Stimulated activated CD8-positive, alpha-beta memory T cell treated with anti-CD3 and anti-CD28 coated beads, Interleukin-4, amount 100 ng/mL, for 48 hours (primary cell): ENCODE data around the gene MPC2.
"Not testable (repeated sequence)": the region's sequence is repeated elsewhere in the genome, so short reads cannot be mapped to it uniquely, and the experiment has no call there.

Source experiments
- DNase-seq: peaks from one replicate; pipeline ENCODE4 v3.0.0-alpha.2; 2020

Gene MPC2

GRCh38 chr1:167904652-167905130 is 32.2 kb downstream of the MPC2 start:
- DNase-seq, result no peak

DNA sequence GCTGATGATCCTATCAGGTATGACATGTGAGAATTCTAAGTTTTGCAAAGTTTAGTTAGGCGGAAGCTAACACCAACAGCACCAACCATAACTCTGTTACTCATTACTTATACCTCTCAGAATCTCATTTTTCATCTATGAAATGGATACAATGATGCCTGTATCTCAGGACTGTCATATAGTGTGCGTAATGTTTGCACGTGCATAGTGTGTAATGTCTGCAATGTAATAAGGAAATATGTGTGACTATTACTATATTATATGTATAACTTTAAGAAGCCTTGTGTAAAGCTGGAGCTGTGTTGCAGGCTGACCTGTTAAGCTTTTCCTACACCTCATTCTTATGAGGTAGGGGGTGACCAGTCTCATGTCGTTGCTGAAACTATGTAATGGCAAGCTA is 36.0 kb downstream of the MPC2 start:
- no peak for DNase-seq

- DNase-seq, result no peak
Measured at GRCh38 chr1:167899253-167899681, 37.6 kb downstream of the MPC2 start.

DNA sequence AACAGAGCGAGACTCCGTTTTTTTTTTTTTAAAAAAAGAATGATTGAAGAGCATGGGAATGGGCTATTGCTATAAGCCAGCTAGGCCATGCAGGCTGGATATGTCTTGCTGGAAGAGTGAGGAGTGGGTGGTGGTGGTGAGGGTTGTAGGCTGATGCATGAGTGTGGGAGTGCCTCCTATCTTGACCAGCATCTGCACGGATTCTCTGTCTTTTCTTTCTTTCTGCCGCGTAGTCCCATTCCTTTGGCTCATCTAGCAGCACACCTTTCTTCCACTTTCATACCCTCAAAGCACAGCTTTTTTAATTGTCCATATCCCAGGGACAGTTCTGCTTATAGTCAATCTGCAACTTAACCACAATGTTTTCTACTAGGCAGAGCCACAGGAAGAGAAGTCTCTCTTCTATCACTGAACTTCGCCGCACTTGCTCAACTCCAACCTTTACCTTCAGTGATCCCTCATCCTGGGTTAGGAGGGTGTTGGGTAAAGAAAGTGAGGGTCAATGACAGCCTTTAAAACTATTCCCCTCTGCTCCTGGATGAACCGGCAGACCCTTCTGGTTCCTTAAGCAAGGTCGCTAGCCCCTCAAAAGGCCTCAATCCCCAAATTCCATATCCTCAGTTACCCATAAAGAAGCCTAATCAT is 38.2 kb downstream of the MPC2 start:
- no peak for DNase-seq

DNA sequence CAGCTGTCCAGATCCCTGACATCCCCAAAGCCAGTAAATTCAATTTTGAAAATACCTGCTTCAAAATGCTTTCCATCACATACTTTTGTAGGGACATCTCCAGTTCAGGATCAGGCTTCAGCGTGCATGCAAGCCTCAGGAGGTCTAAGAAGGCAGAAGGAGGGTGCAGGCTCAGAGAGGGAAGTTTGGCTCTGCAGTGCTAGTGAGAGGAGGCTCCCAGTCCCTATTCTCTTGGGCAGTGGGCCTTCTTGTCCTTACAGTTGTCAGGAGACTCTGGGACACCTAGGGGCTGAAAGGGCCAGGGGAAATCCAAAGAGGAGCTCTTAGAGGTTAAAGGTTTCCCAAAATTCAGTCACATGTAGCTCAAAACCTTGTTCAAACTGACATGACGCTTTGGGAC is 43.1 kb downstream of the MPC2 start:
- DNase-seq, result no peak

- DNase-seq, result no peak
Measured at GRCh38 chr1:167890400-167890799, 46.5 kb downstream of the MPC2 start.

DNA sequence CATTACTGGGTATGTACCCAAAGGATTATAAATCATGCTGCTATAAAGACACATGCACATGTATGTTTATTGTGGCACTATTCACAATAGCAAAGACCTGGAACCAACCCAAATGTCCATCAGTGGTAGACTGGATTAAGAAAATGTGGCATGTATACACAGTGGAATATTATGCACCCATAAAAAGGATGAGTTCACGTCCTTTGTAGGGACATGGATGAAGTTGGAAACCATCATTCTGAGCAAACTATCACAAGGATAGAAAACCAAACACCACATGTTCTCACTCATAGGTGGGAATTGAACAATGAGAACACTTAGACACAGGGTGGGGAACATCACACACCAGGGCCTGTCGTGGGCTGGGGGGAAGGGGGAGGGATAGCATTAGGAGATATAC is 49.7 kb downstream of the MPC2 start:
- not testable (repeated sequence) for DNase-seq

GRCh38 chr1:167882376-167882775 is 54.5 kb downstream of the MPC2 start:
- no peak for DNase-seq

- no peak for DNase-seq
Measured at GRCh38 chr1:167881786-167882185, 55.1 kb downstream of the MPC2 start.

DNA sequence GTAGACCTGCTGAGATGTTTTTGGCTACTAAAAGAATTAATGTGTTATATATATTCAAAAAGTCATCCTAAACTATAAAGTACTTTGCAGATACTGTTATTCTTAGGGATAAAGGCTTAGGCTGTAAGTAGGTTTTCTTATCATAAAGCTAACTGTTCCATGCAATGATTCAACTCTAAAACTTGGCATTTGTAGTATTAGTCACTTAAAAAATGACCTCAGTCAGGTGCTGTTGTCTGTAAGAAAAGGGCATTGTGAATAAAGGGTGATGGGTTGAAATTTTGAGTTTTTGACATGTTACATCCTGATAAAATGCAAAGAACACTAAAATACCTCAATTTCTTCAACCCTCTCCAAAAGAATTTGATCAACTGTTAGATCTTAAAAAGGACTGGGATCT is 55.8 kb downstream of the MPC2 start:
- no peak for DNase-seq

DNA sequence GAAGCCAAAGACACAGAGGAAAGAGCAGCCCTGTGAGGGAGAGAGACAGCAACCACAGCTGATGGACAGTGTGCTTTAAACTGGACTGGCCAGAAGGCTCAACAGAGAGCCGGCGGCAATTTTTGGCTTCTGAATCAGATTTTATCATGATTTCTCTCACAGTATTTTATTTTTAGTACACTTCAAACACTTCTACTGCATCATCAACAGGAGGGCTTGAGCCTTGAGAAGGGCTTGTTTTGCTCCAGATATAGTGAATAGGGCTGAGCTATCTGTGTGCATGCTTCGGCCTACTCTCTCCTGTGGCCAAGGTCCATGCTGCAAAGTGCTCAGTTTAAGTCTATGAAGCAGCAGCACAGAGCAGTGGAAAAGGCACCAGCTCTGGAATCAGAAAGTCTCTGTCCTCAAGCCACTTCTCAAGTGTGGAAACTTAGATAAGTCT is 56.3 kb downstream of the MPC2 start:
- no peak for DNase-seq

- no peak for DNase-seq
Measured at GRCh38 chr1:167879508-167879907, 57.4 kb downstream of the MPC2 start.

DNA sequence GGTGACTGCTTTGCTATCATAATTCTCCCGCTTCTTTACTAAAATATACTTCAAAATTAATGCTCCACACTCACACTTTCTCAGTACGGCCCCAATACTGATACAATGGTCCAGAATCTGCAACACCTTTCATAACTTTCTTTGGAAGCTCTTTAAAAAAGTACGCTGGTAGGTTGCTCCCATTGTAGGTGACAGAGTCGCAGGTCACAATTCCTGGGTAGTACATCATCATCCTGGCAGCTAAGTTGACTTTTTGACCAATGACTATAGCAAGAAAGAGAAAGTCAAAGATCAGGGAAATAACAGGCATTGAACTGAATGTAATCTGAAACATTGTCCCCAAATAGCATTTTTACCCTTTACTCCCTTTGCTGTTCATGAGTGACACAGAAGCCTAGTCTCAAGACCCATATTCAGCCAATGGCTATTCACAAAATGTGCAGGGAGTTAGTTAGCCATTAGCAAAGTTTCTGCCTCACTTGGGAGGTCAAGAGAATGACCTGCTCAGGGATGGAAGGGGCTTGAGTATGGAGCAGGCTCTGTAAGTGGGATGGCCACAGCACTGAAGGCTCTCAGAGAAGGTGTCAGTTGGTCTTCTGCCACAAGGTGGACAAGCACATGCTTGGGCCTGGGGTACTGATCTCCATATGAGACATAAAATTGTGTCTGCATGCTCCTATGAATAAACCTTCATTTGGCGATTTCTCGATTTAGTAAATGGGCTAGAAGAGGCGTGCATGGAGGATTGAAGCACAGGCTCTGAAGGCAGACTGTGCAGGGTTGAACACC is 58.3 kb downstream of the MPC2 start:
- DNase-seq, result no peak

DNA sequence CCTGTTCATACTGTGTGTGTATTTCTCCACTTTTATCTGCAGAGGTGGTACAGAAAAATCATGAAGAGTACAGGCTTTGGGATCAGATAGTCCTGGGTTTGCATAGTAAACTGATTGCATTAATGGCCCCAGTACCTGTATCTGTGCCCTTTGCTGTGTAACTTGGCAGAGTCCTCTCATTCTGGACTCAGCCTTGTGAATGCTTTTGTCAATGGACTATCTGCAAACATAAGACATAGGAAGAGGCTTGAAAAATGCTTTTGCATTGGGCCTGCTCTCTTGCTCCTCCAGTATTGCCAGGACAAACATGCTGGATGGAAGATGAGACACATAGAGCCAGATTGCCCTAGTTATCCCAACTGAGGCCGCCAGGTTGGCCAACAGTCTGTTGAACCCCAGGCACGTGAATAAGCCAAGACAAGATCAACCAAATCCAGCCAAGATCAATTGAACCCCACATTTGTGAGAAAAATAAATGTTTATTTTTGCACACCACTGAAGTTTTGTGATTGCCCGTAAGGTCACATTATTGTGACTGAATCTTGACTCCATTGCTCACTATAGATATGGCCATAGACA is 60.2 kb downstream of the MPC2 start:
- DNase-seq, result no peak

DNA sequence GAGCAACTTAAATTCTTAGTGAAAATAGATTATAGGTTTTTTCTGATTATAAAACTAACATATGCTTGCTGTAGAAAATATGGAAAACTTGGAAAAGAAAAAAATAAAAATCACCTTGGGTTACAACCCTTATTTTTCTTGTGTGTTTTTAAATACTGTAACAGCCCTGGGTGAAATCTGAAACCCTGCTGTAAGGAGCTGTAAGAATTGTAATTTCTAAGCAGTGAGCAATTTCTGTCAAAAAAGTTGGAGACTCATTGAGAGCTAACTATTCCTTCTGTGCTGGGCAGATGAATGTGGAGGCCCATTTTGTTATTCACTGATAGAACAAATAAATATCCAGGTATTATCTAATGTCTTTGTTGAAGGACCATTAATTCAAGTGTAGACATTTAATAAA is 65.5 kb downstream of the MPC2 start:
- DNase-seq, result no peak

DNA sequence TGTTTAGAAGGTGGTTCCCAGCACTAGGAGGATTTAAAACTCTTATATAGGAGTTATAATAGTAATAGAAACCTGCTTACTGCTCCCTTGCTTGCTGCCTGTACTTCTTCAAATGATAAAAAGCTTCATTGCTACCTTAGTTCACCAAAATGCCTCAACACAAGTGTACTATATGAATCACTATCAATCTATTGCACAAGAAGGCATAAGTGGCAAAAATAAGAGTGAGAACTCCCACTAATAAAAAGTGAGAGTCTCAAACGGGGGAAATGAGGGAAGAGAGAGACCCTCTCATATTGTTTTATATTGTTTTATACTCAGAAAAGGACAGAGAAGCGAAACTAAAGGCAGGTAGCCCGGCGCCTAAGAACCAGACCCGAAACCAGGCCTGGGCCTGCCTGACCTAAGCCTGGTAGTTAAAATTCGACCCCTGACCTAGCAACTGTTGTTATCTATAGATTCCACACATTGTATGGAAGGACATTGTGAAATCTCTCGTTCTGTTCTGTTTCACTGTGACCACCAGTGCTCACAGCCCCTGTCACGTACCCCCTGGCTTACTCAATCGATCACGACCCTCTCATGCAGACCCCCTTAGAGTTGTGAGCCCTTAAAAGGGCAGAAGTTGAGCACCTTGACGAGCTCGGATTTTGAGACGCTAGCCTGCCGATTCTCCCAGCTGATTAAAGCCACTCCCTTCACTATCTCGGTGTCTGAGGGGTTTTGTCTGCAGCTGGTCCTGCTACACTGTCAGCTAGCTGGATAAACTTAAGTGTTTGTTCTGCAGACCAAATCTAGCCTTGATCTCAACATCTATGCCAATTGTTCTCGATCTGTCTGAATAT is 67.5 kb downstream of the MPC2 start:
- not testable (repeated sequence) for DNase-seq

DNA sequence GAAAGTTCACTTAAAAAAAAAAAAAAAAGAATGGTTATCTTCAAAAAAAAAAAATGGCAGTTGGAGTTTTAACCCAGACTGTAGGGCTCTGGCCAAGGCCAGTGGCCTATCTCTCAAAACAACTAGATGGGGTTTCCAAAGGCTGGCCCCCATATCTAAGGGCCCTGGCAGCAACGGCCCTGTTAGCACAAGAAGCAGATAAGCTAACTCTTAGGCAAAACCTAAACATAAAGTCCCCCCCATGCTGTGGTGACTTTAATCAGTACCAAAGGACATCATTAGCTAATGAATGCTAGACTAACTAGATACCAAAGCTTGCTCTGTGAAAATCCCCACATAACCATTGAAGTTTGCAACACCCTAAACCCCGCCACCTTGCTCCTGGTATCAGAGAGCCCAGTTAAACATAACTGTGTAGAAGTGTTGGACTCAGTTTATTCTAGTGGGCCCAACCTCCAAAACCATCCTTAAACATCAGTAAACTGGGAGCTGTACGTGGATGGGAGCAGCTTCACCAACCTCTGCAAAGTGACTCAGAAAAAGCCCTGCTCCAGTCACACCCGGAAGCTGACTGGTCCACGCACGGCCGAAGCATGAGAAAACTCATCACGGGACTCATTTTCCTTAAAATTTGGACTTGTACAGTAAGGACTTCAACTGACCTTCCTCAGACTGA is 70.0 kb downstream of the MPC2 start:
- DNase-seq, result not testable (repeated sequence)
